Fibroblast of lung (primary cell): ENCODE results near the gene DDAH2. TPM values are rescaled to one million over a fixed set of nuclear protein-coding genes. Genes with fewer than 3 reads are reported as not detected.

Experiments used
- DNase-seq, 2 donors: peaks; one replicate each; pipeline versions ENCODE4 v3.0.0 to v3.0.0-alpha.2; 2010; ENCODE audit warnings: low read depth in 2 of 2
- H2AFZ ChIP-seq: 2 replicates; pipeline ENCODE4 v1.5.1; 2012; ENCODE audit warnings: low read length, control low read depth, inconsistent platforms
- H3K27ac ChIP-seq: 2 replicates; pipeline ENCODE4 v1.5.1; 2011; ENCODE audit warnings: low read length, control low read depth; ENCODE audit not compliant: insufficient read depth
- H3K27me3 ChIP-seq: 2 replicates; pipeline ENCODE4 v1.5.1; 2011; ENCODE audit warnings: mild to moderate bottlenecking, low read length; ENCODE audit not compliant: control insufficient read depth, insufficient read depth
- H3K36me3 ChIP-seq: 2 replicates; pipeline ENCODE4 v1.5.1; 2011; ENCODE audit warnings: low read length; ENCODE audit not compliant: control insufficient read depth, insufficient read depth
- H3K4me1 ChIP-seq: 2 replicates; pipeline ENCODE4 v1.5.1; 2011; ENCODE audit warnings: low read length; ENCODE audit not compliant: control insufficient read depth, insufficient read depth; ENCODE audit errors: extremely low read depth
- H3K4me2 ChIP-seq: 2 replicates; pipeline ENCODE4 v1.5.1; 2011; ENCODE audit warnings: low read length, control low read depth; ENCODE audit not compliant: insufficient read depth; ENCODE audit errors: extremely low read depth
- H3K4me3 ChIP-seq, 4 experiments: fragments of 200-600 bp in 1 of 4; sonication (generic) in 1 of 4; replicated peaks in 1 of 4; 2 replicates each; pipeline ENCODE4 v1.5.1; 2011 to 2016; ENCODE audit warnings: low read length in 4 of 4, low read depth in 3 of 4, mild to moderate bottlenecking in 3 of 4, control low read depth in 2 of 4, inconsistent platforms in 1 of 4, mixed read lengths in 1 of 4; ENCODE audit not compliant: insufficient read depth in 1 of 4; ENCODE audit errors: control extremely low read depth in 1 of 4
- H3K79me2 ChIP-seq: 2 replicates; pipeline ENCODE4 v1.5.1; 2012; ENCODE audit warnings: mild to moderate bottlenecking, low read length, inconsistent platforms; ENCODE audit not compliant: control insufficient read depth, insufficient read depth
- H3K9ac ChIP-seq: 2 replicates; pipeline ENCODE4 v1.5.1; 2011; ENCODE audit warnings: mild to moderate bottlenecking, low read length, control low read depth; ENCODE audit not compliant: insufficient read depth
- H3K9me3 ChIP-seq: 2 replicates; pipeline ENCODE4 v1.5.1; 2012; ENCODE audit warnings: low read depth, low read length; ENCODE audit not compliant: control insufficient read depth, insufficient read depth
- H4K20me1 ChIP-seq: 2 replicates; pipeline ENCODE4 v1.5.1; 2011; ENCODE audit warnings: low read length; ENCODE audit not compliant: control insufficient read depth, insufficient read depth; ENCODE audit errors: extremely low read depth
- CTCF ChIP-seq, 2 donors: IDR thresholded peaks in 1 of 2; conservative IDR thresholded peaks in 1 of 2; 1 replicate in 1 of 2; 2 replicates in 1 of 2; pipeline ENCODE4 v1.5.1; 2011 to 2012; ENCODE audit warnings: low read length in 2 of 2, control low read depth in 1 of 2, inconsistent platforms in 1 of 2, low read depth in 1 of 2, mild to moderate bottlenecking in 1 of 2
- EZH2 ChIP-seq: IDR thresholded peaks from 2 replicates; pipeline ENCODE4 v1.5.1; 2012; ENCODE audit warnings: low read length, control low read depth, mild to moderate bottlenecking; ENCODE audit errors: missing control alignments
- polyA plus RNA-seq, 2 donors: library from polyadenylated mRNA; depleted of rRNA in 1 of 2; stranded (reverse) in 1 of 2; unstranded in 1 of 2; fragments of >200 nt; gene quantifications; 2 replicates each; pipeline ENCODE4 v1.2.1, GENCODE V29; 2011 to 2012; ENCODE audit warnings: missing spikeins in 1 of 2
- total RNA-seq: library from RNA; depleted of rRNA; stranded (reverse); fragments of >200 nt; gene quantifications from 2 replicates; pipeline ENCODE4 v1.2.1, GENCODE V29; 2014

The DDAH2 gene
- total and polyA plus RNA-seq, 2 donors (not counting 1 experiment from before 2014, with no cell fraction given) = 42.5 to 119 TPM

- H4K20me1 ChIP-seq = no peaks in the 10 kb centered on the region
- peak overlapping the region; percentile 79 for H3K27ac ChIP-seq
- H3K4me3 ChIP-seq = peak overlapping the region in 2 of 4 experiments; percentile 17 to 19
- peak overlapping the region; percentile 55 for H3K4me2 ChIP-seq
- no peaks in the 10 kb centered on the region for H3K9me3 ChIP-seq
- H3K4me1 ChIP-seq = peaks cover 31% of the 10 kb centered on the region
- no peaks in the 10 kb centered on the region for H3K27me3 ChIP-seq
- H3K79me2 ChIP-seq = peaks cover 44% of the 10 kb centered on the region
- peak; percentile 84 to 87 for DNase-seq
- peak overlapping the region; percentile 42 for H2AFZ ChIP-seq
- TF ChIP-seq CTCF (conservative IDR thresholded peaks at IDR 0.05 in 1 of 2, IDR thresholded peaks at IDR 0.05 in 1 of 2; ENCODE audit: low read depth in 1 of 2, low read length in 2 of 2) (peak; percentile 24 to 34), EZH2 (no peak)
- peaks cover 7% of the 10 kb centered on the region for H3K36me3 ChIP-seq
- no peak overlapping the region for H3K9ac ChIP-seq
Observed at GRCh38 chr6:31737991-31738979, 9.2 kb upstream of the DDAH2 start.

- peak in 1 of 2 donors; percentile 65 for DNase-seq
- H2AFZ ChIP-seq = no peak overlapping the region
- peak overlapping the region in 1 of 4 experiments; percentile 19 for H3K4me3 ChIP-seq
- peaks cover 31% of the 10 kb centered on the region for H3K4me1 ChIP-seq
- no peaks in the 10 kb centered on the region for H4K20me1 ChIP-seq
- no peak overlapping the region for H3K9ac ChIP-seq
- H3K4me2 ChIP-seq = peak overlapping the region; percentile 49
- no peaks in the 10 kb centered on the region for H3K27me3 ChIP-seq
- peak overlapping the region; percentile 79 for H3K27ac ChIP-seq
- H3K79me2 ChIP-seq = peaks cover 48% of the 10 kb centered on the region
- no peak for TF ChIP-seq EZH2
- no peak for TF ChIP-seq CTCF (conservative IDR thresholded peaks at IDR 0.05 in 1 of 2, IDR thresholded peaks at IDR 0.05 in 1 of 2; ENCODE audit: low read depth in 1 of 2, low read length in 2 of 2)
- no peaks in the 10 kb centered on the region for H3K9me3 ChIP-seq
- peaks cover 9% of the 10 kb centered on the region for H3K36me3 ChIP-seq
Observed at GRCh38 chr6:31737315-31737990, 8.4 kb upstream of the DDAH2 start.

- H3K4me3 ChIP-seq = peak overlapping the region; percentile 89 to 99 (median 97)
- H3K36me3 ChIP-seq = peaks cover 15% of the 10 kb centered on the region
- peak overlapping the region; percentile 88 for H3K27ac ChIP-seq
- TF ChIP-seq CTCF (conservative IDR thresholded peaks at IDR 0.05 in 1 of 2, IDR thresholded peaks at IDR 0.05 in 1 of 2; ENCODE audit: low read depth in 1 of 2, low read length in 2 of 2) (no peak), EZH2 (no peak)
- no peaks in the 10 kb centered on the region for H3K9me3 ChIP-seq
- H3K79me2 ChIP-seq = peaks cover 52% of the 10 kb centered on the region
- DNase-seq = no peak
- peak overlapping the region; percentile 98 for H3K4me2 ChIP-seq
- peak overlapping the region; percentile 77 for H3K9ac ChIP-seq
- no peaks in the 10 kb centered on the region for H3K27me3 ChIP-seq
- peaks cover 32% of the 10 kb centered on the region for H3K4me1 ChIP-seq
- no peaks in the 10 kb centered on the region for H4K20me1 ChIP-seq
- H2AFZ ChIP-seq = peak overlapping the region; percentile 41
Observed at GRCh38 chr6:31736768-31737314, 7.7 kb upstream of the DDAH2 start.
